Activated naive CD8-positive, alpha-beta T cell (primary cell): Measurements from ENCODE around the gene PKP2.
A peak's percentile ranks its signal among the peaks of the same experiment; 100 is the strongest.
"Not testable (repeated sequence)": the region's sequence is repeated elsewhere in the genome, so short reads cannot be mapped to it uniquely, and the experiment has no call there.

Experiments used
- H3K27ac Mint-ChIP-seq: one replicate; pipeline ENCODE4 v1.8.0; 2021; ENCODE audit warnings: mixed read lengths
- H3K27me3 Mint-ChIP-seq: one replicate; pipeline ENCODE4 v1.8.0; 2021; ENCODE audit warnings: mixed read lengths
- H3K36me3 Mint-ChIP-seq: one replicate; pipeline ENCODE4 v1.8.0; 2021; ENCODE audit warnings: mixed read lengths
- H3K4me1 Mint-ChIP-seq: one replicate; pipeline ENCODE4 v1.8.0; 2021; ENCODE audit warnings: low read depth, mixed read lengths
- H3K4me3 Mint-ChIP-seq: one replicate; pipeline ENCODE4 v1.8.0; 2021; ENCODE audit warnings: mild to moderate bottlenecking, mixed read lengths
- H3K9me3 Mint-ChIP-seq: one replicate; pipeline ENCODE4 v1.8.0; 2021; ENCODE audit warnings: low read depth, mixed read lengths

Gene PKP2

DNA sequence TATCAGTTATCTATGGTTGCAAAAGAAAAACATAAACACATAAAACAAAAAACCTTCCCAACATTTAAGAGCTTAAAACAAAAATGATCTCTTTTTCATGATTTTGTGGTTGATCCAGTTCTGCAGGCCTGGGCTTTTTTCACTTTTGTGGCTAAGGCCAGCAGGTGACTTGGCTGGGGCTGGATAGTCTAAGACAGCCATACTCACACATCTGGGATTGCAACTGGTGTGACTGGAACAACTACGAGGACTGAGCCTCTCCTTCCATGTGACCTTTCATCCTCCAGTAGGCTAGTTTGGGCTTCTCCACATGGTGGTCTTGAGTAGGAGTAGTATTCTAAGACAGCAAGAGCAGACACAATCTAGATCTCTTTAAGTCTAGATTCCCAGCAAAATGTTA, 7.2 kb upstream of the PKP2 start:
- Mint-ChIP-seq H3K27me3 (peaks cover 16% of the 10 kb centered on the region), H3K36me3 (no peaks in the 10 kb centered on the region), H3K9me3 (no peaks in the 10 kb centered on the region), H3K4me3 (no peak overlapping the region), H3K27ac (no peak overlapping the region), H3K4me1 (no peaks in the 10 kb centered on the region)

DNA sequence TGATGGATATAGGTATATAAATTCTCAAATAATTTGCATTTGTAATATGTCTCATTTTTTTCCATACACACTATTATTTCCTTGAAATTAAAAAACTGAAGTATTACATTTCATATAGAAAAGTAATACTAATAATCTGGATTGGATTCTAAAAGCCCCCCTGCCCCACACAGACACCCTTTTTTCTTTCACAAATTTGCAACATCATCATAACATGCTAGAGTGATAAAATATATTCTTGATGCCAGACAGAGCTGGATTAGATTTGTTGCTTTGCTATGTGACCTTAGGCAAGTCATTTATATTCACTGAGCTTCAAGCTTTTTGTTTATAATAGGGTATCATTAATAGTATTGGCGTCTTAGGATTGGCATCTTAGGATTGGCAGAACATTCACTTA, 6.7 kb upstream of the PKP2 start:
- Mint-ChIP-seq H3K36me3 (no peaks in the 10 kb centered on the region), H3K27ac (no peak overlapping the region), H3K4me1 (no peaks in the 10 kb centered on the region), H3K9me3 (no peaks in the 10 kb centered on the region), H3K4me3 (no peak overlapping the region), H3K27me3 (peaks cover 20% of the 10 kb centered on the region)

DNA sequence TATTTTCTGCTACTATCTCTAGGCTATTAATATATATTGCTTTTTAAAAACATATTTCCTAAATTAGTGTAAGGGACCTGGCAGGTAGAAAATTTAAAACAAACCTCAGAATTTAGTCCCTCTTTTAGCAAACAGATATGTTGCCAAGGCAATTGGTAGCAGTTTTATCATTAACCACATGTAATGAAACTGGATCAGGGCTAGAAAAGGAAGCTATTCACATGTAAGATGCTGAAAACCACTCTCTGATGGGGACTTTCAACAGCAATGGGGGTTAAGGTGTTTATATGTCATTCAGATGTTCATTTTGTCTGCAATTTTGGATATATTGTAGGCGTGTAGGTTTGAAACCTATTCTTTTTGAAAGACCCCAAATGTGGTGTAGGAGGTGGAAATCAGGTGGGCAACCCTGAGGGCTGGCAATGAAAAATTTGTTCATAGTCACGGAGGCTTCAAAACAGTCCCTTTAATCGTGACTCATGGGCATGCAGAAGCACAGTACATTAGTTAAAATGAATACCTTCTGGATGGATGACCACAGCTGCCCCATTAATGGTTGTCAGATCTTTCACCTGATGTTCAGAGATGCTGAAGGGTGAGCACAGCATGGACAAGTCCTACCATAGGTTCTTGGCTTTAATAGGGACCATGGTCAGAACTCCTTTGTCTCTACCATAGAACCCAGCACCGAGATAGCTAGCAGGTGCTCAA, 5.9 kb upstream of the PKP2 start:
- H3K4me1 Mint-ChIP-seq, result no peaks in the 10 kb centered on the region

DNA sequence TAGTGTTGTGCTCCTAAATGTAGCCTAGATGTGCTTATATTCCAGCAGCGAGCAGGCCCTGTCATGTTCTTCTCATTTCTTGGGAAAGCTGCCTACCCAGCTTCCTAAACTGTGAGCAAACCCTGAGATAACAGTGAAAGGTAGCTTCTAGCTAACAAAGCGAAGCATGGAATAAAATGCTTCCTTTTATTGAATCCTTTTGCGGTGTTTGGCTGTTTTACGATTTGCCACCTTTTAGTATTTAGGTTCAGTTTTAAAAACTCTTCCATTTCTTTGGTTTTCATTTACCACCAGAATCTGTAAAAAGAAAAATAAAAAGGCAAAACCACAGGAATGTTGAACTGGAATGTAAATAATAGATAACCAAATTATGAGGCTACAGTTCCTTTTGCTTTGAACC, 5.0 kb upstream of the PKP2 start:
- Mint-ChIP-seq H3K27me3 (peaks cover 25% of the 10 kb centered on the region), H3K4me1 (peaks cover 3% of the 10 kb centered on the region), H3K27ac (no peak overlapping the region), H3K36me3 (no peaks in the 10 kb centered on the region), H3K9me3 (no peaks in the 10 kb centered on the region), H3K4me3 (no peak overlapping the region)

More for the DNA sequence above, 5.9 kb upstream of the PKP2 start:
- Mint-ChIP-seq H3K36me3 (no peaks in the 10 kb centered on the region), H3K9me3 (no peaks in the 10 kb centered on the region), H3K27ac (no peak overlapping the region), H3K4me3 (no peak overlapping the region), H3K27me3 (peaks cover 22% of the 10 kb centered on the region)

DNA sequence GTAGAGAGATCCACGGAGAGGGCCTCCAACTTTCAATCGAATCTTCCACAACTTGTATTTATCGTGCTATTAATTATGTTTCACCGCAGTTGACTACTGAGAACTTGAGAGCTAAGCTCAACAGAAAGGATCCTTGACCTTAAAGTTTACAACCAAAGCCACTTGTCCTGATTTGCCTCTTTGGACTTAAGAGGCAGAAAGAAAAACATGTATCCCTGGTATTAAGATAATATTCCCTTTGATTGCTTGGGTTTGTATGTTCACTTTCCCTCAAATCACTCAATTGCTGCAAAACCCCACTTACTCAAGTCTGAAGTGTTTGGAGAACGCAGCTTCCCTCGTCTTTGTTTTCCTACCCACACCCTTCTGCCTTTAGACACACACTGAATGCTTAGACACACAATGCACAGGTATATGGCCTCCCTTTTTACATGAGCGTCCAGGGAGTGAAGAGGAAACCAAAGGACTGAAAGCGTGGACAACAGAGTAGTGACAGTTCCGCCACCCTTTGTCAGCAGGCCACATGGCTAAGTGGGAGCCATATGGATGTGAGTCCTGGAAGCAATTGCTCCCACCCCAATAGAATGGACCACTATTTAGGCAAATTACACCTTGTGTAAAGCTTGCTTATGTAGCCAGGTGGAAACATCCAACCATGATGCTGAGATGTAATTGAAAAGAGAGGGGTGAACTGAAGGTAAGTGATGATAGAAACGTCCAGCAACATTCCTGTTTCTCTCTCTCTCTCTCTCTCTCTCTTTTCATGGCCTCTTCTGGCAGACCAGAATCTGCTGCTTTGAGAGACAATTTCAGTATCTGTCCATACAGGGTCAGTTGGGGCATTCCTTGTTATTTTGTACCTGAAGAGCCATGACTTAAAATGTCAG, 1.4 kb upstream of the PKP2 start:
- no peaks in the 10 kb centered on the region for H3K9me3 Mint-ChIP-seq
- H3K4me3 Mint-ChIP-seq, result peak overlapping the region; percentile 85
- no peak overlapping the region for H3K27ac Mint-ChIP-seq
- H3K36me3 Mint-ChIP-seq, result no peaks in the 10 kb centered on the region
- peaks cover 16% of the 10 kb centered on the region for H3K4me1 Mint-ChIP-seq
- H3K27me3 Mint-ChIP-seq, result peaks cover 46% of the 10 kb centered on the region

DNA sequence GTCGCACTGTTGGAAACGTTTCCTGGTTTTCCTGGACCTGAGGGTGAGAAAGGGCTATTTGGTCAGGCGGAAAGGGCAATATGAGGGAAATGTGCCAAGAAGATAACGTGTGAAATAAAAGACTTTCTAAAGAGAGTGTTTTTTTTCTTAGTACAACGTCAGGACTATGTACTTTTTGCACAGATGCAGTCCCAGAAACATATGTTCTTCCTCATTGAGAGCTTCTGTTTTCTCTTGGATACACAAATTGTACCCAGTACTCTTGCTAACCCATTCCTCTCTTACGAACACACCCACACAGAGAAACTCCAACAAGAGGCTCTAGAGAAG, 669 bp upstream of the PKP2 start:
- Mint-ChIP-seq H3K36me3 (no peaks in the 10 kb centered on the region), H3K27ac (no peak overlapping the region), H3K4me3 (peak overlapping the region; percentile 85), H3K9me3 (no peaks in the 10 kb centered on the region), H3K27me3 (peaks cover 46% of the 10 kb centered on the region), H3K4me1 (peaks cover 16% of the 10 kb centered on the region)

DNA sequence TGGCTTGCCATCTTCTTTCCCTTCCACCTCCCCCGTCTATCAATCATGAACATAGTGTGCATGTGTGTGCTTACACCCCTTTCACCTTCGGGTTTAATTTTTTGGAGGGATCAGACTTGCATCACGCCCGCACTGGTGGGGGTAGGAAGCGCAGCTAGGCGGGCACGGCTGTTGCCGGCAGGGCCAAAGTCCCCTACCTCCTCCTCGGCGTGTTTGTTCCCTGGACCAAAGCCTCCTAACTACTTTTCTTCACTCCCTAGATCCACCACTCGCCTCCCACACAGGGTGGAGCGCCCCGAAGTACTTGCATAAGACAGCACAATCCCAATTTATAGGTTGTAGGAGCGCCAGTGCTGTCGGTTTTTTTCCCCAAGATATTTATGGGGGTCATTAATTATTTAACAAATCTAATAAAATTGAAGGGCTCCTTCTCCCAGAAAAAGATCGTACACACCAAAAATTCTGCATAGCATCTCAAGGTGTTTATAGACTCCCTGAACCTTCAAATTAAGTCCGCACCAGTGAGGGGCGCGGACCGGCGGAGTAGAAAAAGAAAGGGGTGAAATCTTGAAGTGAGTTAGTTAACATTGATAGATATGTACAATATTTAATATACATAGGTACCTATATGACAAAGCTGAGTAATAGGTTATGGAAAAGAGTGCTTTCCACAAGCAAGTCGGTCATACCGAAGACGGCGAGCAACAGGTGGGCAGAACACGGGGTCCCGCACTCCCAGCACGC, 717 bp downstream of the PKP2 start:
- H3K36me3 Mint-ChIP-seq, result no peaks in the 10 kb centered on the region
- peak overlapping the region; percentile 16 for H3K27ac Mint-ChIP-seq
- no peaks in the 10 kb centered on the region for H3K9me3 Mint-ChIP-seq
- peaks cover 16% of the 10 kb centered on the region for H3K4me1 Mint-ChIP-seq
- peak overlapping the region; percentile 84 for H3K4me3 Mint-ChIP-seq
- peaks cover 52% of the 10 kb centered on the region for H3K27me3 Mint-ChIP-seq

DNA sequence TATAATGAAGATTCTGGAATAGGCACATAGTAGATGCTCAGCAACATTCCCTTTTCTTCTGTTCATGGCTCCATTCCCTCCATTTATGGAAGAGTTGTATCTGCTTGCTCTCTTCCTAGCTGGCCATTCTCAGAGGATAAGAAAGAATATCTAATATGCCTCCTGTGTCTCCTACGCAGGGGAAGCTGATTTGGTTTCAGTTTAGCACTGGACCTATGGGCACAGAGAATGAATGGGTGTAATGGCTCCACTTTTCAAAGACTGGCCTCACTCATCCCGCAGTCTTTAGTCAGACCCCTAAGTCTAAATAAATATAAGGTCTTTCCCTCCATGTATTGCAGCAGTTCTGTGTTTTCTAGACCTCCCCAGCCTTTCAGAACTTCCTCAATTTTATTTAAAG, 2.0 kb downstream of the PKP2 start:
- Mint-ChIP-seq H3K36me3 (no peaks in the 10 kb centered on the region), H3K27me3 (peaks cover 47% of the 10 kb centered on the region), H3K27ac (no peak overlapping the region), H3K4me1 (peaks cover 16% of the 10 kb centered on the region), H3K4me3 (no peak overlapping the region), H3K9me3 (no peaks in the 10 kb centered on the region)

DNA sequence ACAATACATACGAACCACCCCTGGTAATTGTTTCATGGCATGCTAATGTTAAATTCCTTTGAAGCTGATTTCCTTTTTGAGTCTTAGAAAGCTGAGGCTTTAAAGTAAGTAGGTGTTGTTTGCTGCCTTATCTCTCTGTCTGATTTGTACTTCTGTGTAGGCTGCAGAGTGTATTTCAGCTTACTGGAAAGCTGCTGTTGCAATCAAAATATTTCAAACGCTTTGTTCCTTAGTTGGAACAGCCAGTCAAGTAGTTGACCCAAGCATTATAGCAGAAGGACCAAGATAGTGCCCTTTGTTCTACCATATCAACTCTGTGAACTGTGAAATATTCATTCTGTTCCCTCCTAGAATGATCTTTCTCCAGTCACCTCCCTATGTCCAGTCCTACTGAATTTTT, 3.1 kb downstream of the PKP2 start:
- no peak overlapping the region for H3K27ac Mint-ChIP-seq
- H3K36me3 Mint-ChIP-seq, result no peaks in the 10 kb centered on the region
- H3K4me1 Mint-ChIP-seq, result peaks cover 16% of the 10 kb centered on the region
- H3K27me3 Mint-ChIP-seq, result peaks cover 47% of the 10 kb centered on the region
- H3K4me3 Mint-ChIP-seq, result no peak overlapping the region
- no peaks in the 10 kb centered on the region for H3K9me3 Mint-ChIP-seq

DNA sequence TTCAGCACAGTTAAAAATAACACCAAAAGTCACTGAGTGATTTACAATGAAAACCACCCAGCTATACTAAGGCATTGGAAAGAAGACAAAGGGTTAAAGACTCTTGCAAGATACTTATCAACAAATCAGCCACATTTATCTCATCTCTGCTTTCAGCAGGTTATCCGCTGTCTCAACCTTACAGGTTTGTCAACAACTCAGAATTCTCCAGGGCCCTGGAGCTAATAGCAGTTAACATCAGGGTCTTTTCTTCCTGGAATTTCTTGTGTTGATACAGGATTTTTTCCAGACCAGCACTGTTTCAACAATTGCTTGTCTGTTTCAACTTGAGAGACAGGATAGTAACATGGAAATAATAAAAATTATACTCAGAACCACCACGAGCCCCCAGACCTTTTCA, 3.5 kb downstream of the PKP2 start:
- no peaks in the 10 kb centered on the region for H3K36me3 Mint-ChIP-seq
- no peak overlapping the region for H3K4me3 Mint-ChIP-seq
- no peaks in the 10 kb centered on the region for H3K9me3 Mint-ChIP-seq
- H3K4me1 Mint-ChIP-seq, result peaks cover 16% of the 10 kb centered on the region
- H3K27ac Mint-ChIP-seq, result no peak overlapping the region
- peaks cover 45% of the 10 kb centered on the region for H3K27me3 Mint-ChIP-seq

DNA sequence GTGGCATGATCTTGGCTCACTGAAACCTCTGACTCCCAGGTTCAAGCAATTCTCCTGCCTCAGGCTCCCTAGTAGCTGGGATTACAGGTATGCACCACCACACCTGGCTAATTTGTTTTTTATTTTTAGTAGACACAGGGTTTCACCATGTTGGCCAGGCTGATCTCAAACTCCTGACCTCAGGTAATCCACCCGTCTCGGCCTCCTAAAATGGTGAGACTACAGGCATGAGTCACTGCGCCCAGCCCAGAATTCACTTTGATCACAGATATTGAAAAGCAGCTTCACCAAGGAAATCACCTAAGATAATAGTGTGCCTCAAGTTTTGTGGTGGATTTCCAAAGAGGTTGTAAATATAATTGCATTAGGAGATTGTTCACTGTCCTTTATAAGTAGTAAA, 4.2 kb downstream of the PKP2 start:
- not testable (repeated sequence) for H3K9me3 Mint-ChIP-seq, H3K4me3 Mint-ChIP-seq, H3K36me3 Mint-ChIP-seq, H3K27ac Mint-ChIP-seq
- Mint-ChIP-seq H3K4me1 (peaks cover 16% of the 10 kb centered on the region), H3K27me3 (peaks cover 40% of the 10 kb centered on the region)

DNA sequence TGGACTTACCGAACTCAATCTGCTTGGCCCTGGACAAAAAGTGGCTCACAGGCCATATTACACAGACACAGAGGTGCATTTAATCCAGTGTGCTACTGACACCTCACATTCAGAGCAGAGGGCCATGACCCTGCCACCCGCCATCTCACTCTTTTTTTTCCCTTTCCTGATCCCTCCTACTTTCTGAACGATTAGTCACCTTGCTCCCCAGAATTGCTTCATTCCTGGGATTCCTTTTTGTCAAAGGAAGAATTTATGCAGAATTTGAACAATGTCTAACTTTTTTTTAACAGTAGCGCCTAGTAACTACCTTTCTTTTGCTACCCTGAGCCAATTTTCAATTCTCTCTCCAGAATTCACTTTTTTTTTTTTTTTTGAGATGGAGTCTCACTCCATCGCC, 4.6 kb downstream of the PKP2 start:
- Mint-ChIP-seq H3K9me3 (no peaks in the 10 kb centered on the region), H3K27me3 (peaks cover 37% of the 10 kb centered on the region), H3K27ac (no peak overlapping the region), H3K4me1 (peaks cover 13% of the 10 kb centered on the region), H3K4me3 (no peak overlapping the region), H3K36me3 (no peaks in the 10 kb centered on the region)

DNA sequence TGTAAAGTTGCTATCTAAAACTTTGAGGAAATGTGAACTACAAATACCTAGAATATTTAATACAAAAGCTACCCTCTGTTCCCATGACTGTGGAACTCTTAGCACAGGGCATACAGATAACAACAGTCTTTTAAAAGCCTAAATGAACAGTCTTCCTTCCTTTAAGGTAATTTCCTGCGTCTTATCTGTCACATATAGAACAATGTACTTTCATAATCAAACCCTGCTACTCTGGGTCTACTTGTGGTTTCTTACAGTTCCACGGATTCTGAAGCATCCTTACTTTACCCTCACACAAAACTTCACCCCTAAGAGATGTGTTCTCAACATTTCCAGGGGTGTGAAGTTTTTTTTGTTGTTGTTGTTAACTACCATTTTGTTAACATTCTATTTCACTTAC, 5.1 kb downstream of the PKP2 start:
- Mint-ChIP-seq H3K4me3 (no peak overlapping the region), H3K4me1 (peaks cover 13% of the 10 kb centered on the region), H3K27me3 (peaks cover 37% of the 10 kb centered on the region), H3K9me3 (no peaks in the 10 kb centered on the region), H3K36me3 (no peaks in the 10 kb centered on the region), H3K27ac (no peak overlapping the region)

DNA sequence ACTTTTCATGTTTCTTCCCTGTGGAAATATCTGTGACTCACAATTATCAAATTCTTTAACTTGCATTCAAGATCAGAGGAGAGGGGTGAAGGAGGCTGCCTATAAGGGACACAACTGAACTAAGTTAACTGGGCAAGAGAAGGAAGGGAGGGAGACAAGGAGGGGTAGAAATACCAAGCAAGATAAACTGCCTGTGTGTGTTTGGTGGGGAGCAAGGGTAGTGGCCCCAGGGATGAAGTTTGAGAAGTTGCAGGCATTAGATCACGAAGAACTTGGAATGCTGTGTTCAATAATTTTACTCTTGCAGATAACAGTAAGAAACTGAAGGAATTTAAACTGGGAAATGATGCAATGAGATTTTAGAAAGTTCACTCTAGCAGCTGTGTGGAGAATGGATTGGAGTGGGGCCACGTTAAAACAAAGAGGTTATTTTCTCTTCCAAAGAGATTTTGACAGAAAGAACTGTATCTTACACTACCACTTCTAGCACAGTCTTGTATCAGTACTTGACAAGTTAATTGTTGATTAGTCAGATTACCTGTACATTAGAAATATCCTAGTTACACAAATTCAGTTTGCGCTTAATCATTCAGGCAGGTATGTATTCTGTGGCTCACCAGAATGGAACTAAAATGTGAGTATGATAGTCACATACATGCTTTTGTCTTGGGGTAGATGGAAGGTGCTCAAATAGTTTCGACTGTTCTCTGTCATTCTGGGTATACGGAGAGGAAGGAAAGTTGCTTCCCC, 7.4 kb downstream of the PKP2 start:
- H3K27ac Mint-ChIP-seq, result no peak overlapping the region
- H3K4me3 Mint-ChIP-seq, result no peak overlapping the region
- H3K36me3 Mint-ChIP-seq, result no peaks in the 10 kb centered on the region
- H3K4me1 Mint-ChIP-seq, result peaks cover 4% of the 10 kb centered on the region
- H3K9me3 Mint-ChIP-seq, result no peaks in the 10 kb centered on the region
- peaks cover 26% of the 10 kb centered on the region for H3K27me3 Mint-ChIP-seq

DNA sequence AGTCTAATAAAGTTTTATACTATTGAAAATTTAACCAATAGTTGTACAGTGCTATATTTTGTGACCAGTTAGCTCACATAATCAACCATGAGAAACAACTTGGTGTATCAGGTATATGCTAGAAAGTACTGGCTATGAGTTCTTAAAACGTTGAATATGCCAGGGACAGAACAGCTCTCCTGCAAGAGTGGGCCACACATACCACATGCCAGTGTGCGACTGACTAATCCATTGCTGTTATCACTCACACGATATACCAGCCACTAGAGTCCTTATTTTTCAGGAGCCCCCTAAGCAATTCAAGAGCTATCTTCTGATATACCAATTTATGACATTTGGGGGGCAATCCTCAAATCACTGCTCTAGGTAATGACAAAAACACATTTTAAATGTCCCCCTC, 9.5 kb downstream of the PKP2 start:
- Mint-ChIP-seq H3K27me3 (peaks cover 18% of the 10 kb centered on the region), H3K4me3 (no peak overlapping the region), H3K27ac (no peak overlapping the region), H3K36me3 (no peaks in the 10 kb centered on the region), H3K9me3 (no peaks in the 10 kb centered on the region), H3K4me1 (no peaks in the 10 kb centered on the region)
